GM12878 (cell line): Measurements from ENCODE around the gene UBAP2. TPM values are rescaled to one million over a fixed set of nuclear protein-coding genes. Genes with fewer than 3 reads are reported as not detected.

Experiments
- ATAC-seq: fragments of 200-7000 bp; cut with Tn5 transposase; 3 replicates; pipeline ENCODE4 v1.9.1; 2020; ENCODE audit warnings: mild to moderate bottlenecking, moderate library complexity
- BruUV-seq: library from RNA; stranded (reverse); fragments of 400-500 nt; replicated peaks from 2 replicates; lab custom pipeline; 2021; lab: Mats Ljungman, UMichigan
- CTCF ChIA-PET: fragments of 300-600 bp; sonication (Branson Sonifier 250); formaldehyde crosslinking; extraction: SDS; loops from one replicate; lab custom pipeline; 2021; ENCODE audit warnings: inconsistent platforms; lab: Yijun Ruan, JAX
- POLR2A ChIA-PET: fragments of 350-600 bp; formaldehyde crosslinking; extraction: SDS; loops from one replicate; lab custom pipeline; 2021; ENCODE audit warnings: inconsistent platforms; lab: Charles Lee
- RAD21 ChIA-PET: fragments of 300-600 bp; sonication (Branson Sonifier 250); formaldehyde crosslinking; loops from one replicate; lab custom pipeline; 2023; ENCODE audit warnings: antibody characterized with exemption; ENCODE audit not compliant: unreplicated experiment; lab: Charles Lee
- SMC1A ChIA-PET: fragments of 300-600 bp; sonication (Branson Sonifier 250); formaldehyde crosslinking; loops from one replicate; lab custom pipeline; 2023; ENCODE audit not compliant: unreplicated experiment, uncharacterized antibody; lab: Charles Lee
- DNase-seq: peaks from one replicate; pipeline ENCODE4 v3.0.0-alpha.2; 2011; ENCODE audit warnings: low read depth, low spot score
- FAIRE-seq: peaks from 3 replicates; lab custom pipeline; 2011; peaks lifted over from hg19 to GRCh38; lab: Jason Lieb, UNC
- H2AFZ ChIP-seq: 2 replicates; pipeline ENCODE4 v1.6.0; 2011; ENCODE audit warnings: low read depth, low read length, control low read depth; ENCODE audit not compliant: control insufficient read depth
- H3K27ac ChIP-seq: 2 replicates; pipeline ENCODE4 v1.5.1; 2011; ENCODE audit warnings: control low read depth; ENCODE audit not compliant: control insufficient read depth, insufficient read depth
- H3K27me3 ChIP-seq, 2 experiments: replicated peaks in 1 of 2; 2 replicates each; pipeline versions ENCODE4 v1.6.0 to v1.6.1; 2011; ENCODE audit warnings: low read length in 1 of 2; ENCODE audit not compliant: control insufficient read depth in 2 of 2, insufficient read depth in 2 of 2
- H3K36me3 ChIP-seq, 2 experiments: 2 replicates each; pipeline ENCODE4 v1.5.1; 2011; ENCODE audit warnings: low read length in 1 of 2; ENCODE audit not compliant: control insufficient read depth in 2 of 2, insufficient read depth in 2 of 2
- H3K4me1 ChIP-seq: 2 replicates; pipeline ENCODE4 v1.6.1; 2011; ENCODE audit warnings: mild to moderate bottlenecking, low read length, moderate library complexity, mixed read lengths; ENCODE audit not compliant: control insufficient read depth, insufficient read depth
- H3K4me2 ChIP-seq: 2 replicates; pipeline ENCODE4 v1.6.0; 2011; ENCODE audit warnings: control low read depth; ENCODE audit not compliant: control insufficient read depth, insufficient read depth
- H3K4me3 ChIP-seq: fragments of 200-600 bp; sonication (generic); 2 replicates; pipeline ENCODE4 v1.5.1; 2016
- H3K79me2 ChIP-seq: 2 replicates; pipeline ENCODE4 v1.6.0; 2011; ENCODE audit warnings: low read length; ENCODE audit not compliant: control insufficient read depth, insufficient read depth
- H3K9ac ChIP-seq: 2 replicates; pipeline ENCODE4 v1.8.0; 2011; ENCODE audit warnings: low read length, control low read depth, mixed read lengths; ENCODE audit not compliant: control insufficient read depth, insufficient read depth
- H3K9me3 ChIP-seq: replicated peaks from 3 replicates; pipeline ENCODE4 v1.5.1; 2011; ENCODE audit warnings: mild to moderate bottlenecking, low read length; ENCODE audit not compliant: control insufficient read depth, insufficient read depth
- H4K20me1 ChIP-seq: 2 replicates; pipeline ENCODE4 v1.6.0; 2011; ENCODE audit not compliant: control insufficient read depth, insufficient read depth
- IRF3 ChIP-seq: fragments of 450-650 bp; IDR thresholded peaks from 2 replicates; pipeline ENCODE4 v1.6.1; 2014; ENCODE audit warnings: mild to moderate bottlenecking
- SIX5 ChIP-seq: IDR thresholded peaks from 2 replicates; pipeline ENCODE4 v1.6.1; 2011; ENCODE audit warnings: mild to moderate bottlenecking, low read depth, low read length, moderate library complexity; ENCODE audit not compliant: severe bottlenecking
- SREBF2 ChIP-seq: IDR thresholded peaks from 2 replicates; pipeline ENCODE4 v1.6.1; 2012; ENCODE audit warnings: mild to moderate bottlenecking, low read length
- WGBS: methylation state at CpG from one replicate; pipeline ENCODE4 v1.1.6; 2016; ENCODE audit warnings: low lambda C conversion rate; ENCODE audit not compliant: insufficient replicate concordance, insufficient coverage; ENCODE audit errors: missing lambda C conversion rate; 5-methylcytosine and 5-hydroxymethylcytosine counted together
- in situ Hi-C: fragments of 300-500 bp; cut with MboI; formaldehyde crosslinking; loops from 9 replicates; pipeline ENCODE4 v1.14.3; 2018; ENCODE audit warnings: mixed read lengths
- intact Hi-C: fragments of 100-400 bp; cut with micrococcal nuclease; formaldehyde crosslinking; loops from one replicate; pipeline ENCODE4 v1.14.2; 2022; ENCODE audit not compliant: unreplicated experiment
- polyA plus RNA-seq, 11 experiments: library from polyadenylated mRNA; depleted of rRNA in 4 of 11; unstranded in 6 of 11; stranded (reverse) in 5 of 11; fragments of >200 nt; fragmentation: Nextera tagmentation in 4 of 11; fragmentation: Illumina TruSeq in 1 of 11; extraction: Ambion mirVana in 4 of 11; extraction: Trizol in 1 of 11; gene quantifications; 1 replicate in 1 of 11; 2 replicates in 10 of 11; pipeline versions ENCODE4 v1.2.1 to v1.2.3, GENCODE V29; 2011 to 2016; ENCODE audit warnings: inconsistent platforms in 2 of 11, missing spikeins in 2 of 11, low read depth in 1 of 11
- total RNA-seq, 4 experiments: library from RNA; depleted of rRNA in 3 of 4; stranded (reverse); fragments of >200 nt in 3 of 4; fragmentation: Illumina TruSeq in 1 of 4; extraction: Trizol in 1 of 4; gene quantifications; 2 replicates each; pipeline versions ENCODE4 v1.2.1 to v1.2.3, GENCODE V29; 2013 to 2021

UBAP2 gene
- total and polyA plus RNA-seq, 10 of the 15 experiments (the other 5 are each of a cell fraction or from before 2014, with no cell fraction given), result 8.5 to 48.2 (median 28.1) TPM

GRCh38 chr9:33926746-33927485 is 121.8 kb downstream of the UBAP2 start:
- Histone ChIP-seq H3K9ac (no peak overlapping the region), H3K36me3 (peaks cover 39 to 62% of the 10 kb centered on the region in 2 experiments), H3K27me3 (no peaks in the 10 kb centered on the region), H3K4me3 (no peak overlapping the region), H4K20me1 (no peaks in the 10 kb centered on the region), H2AFZ (no peak overlapping the region), H3K9me3 (no peaks in the 10 kb centered on the region), H3K79me2 (no peaks in the 10 kb centered on the region), H3K4me2 (no peak overlapping the region), H3K4me1 (no peaks in the 10 kb centered on the region), H3K27ac (no peak overlapping the region)
- SMC1A ChIA-PET, result interaction anchor here (1.2 kb wide), 1 partner anchor 113 kb away, joined by 4 read pairs; no protein-coding TSS in a partner anchor
- intact Hi-C loops, result loop anchor here (5.0 kb wide), 1 partner anchor 145 kb away; no protein-coding TSS in a partner anchor
- RAD21 ChIA-PET, result no interaction called here
- ATAC-seq (no peak), DNase-seq (no peak), FAIRE-seq (no peak)
- in situ Hi-C loops, result no loop called here
- POLR2A ChIA-PET, result no interaction called here
- BruUV-seq, result no TSS peak
- TF ChIP-seq SIX5 (no peak), IRF3 (no peak), SREBF2 (no peak)
- 88% methylated on average over 17 of the region's 17 CpGs for WGBS
- CTCF ChIA-PET, result interaction anchor here (2.5 to 3.8 kb wide), 2 partner anchors 113 to 147 kb away, joined by 28 read pairs; no protein-coding TSS in a partner anchor
